Measurements from ENCODE around the gene PEAK1. TPM values are rescaled to one million over a fixed set of nuclear protein-coding genes. Genes with fewer than 3 reads are reported as not detected.
"Not testable (repeated sequence)": the region's sequence is repeated elsewhere in the genome, so short reads cannot be mapped to it uniquely, and the experiment has no call there.

The PEAK1 gene
- total RNA-seq, 4 donors from 2014 or later: 78.3 to 112 (median 95.2) TPM

DNA sequence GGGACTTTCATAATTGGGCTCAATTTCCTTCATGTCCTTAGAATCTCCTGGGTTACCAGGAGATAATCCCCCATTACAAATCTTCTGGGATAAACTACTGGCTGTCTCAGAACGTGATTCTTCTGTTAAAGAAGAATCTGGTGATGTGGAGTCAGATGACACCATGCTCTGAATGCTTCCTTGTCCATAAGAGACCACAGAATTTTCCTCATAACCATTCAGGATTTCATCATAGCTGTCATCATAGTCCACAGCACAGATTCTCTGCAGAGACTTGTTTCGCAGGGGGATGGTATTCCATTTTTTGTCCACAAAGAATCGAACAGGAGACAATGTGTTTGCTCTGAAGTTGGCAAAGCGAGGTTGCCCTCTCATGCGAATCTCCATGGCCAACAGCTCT, 239.1 kb downstream of the PEAK1 start:
- Histone ChIP-seq H3K36me3 (peaks cover 0 to 38% (median 0%) of the 10 kb centered on the region in 3 donors), H3K27me3 (no peaks in the 10 kb centered on the region), H3K4me1 (peaks cover 0 to 6% (median 2%) of the 10 kb centered on the region in 4 donors), H3K27ac (peak overlapping the region in 2 of 4 donors; percentile 1 to 29), H3K9me3 (no peaks in the 10 kb centered on the region), H3K4me3 (no peak overlapping the region)
- WGBS, 2 donors: 85 to 87% methylated on average over 5 of the region's 5 CpGs
- no peak for DNase-seq (ENCODE audit: low spot score in 2 of 2)
- peak in 1 of 2 donors; percentile 28 for TF ChIP-seq EP300 (IDR thresholded peaks at IDR 0.05)
- no peak for TF ChIP-seq POLR2A (IDR thresholded peaks at IDR 0.05)

DNA sequence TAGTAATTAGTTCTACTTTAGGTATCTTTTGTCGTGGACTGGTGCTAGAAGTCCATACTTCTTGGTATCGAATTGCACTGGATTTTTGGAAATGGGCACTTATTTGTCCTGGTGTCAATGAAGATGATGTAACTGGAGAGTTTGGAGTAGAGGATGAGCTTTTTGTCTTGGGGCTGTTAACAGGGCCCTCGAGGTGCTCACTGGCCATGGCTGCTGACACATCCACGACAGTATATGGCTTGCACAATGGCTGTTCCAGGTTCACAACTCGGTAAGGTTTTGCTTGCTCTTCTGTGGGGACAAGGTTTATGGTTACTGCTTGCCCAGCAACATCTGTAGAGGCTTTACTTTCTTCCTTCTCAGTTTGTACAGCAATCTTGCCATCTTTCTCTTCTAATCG, 239.6 kb downstream of the PEAK1 start:
- Histone ChIP-seq H3K4me3 (no peak overlapping the region), H3K36me3 (peaks cover 0 to 38% (median 0%) of the 10 kb centered on the region in 3 donors), H3K27me3 (no peaks in the 10 kb centered on the region), H3K4me1 (peaks cover 0 to 5% (median under 1%) of the 10 kb centered on the region in 4 donors), H3K9me3 (no peaks in the 10 kb centered on the region), H3K27ac (peak overlapping the region in 2 of 4 donors; percentile 1 to 29)
- TF ChIP-seq POLR2A (IDR thresholded peaks at IDR 0.05): no peak
- TF ChIP-seq EP300 (IDR thresholded peaks at IDR 0.05): no peak
- TF ChIP-seq, protein P1, sequence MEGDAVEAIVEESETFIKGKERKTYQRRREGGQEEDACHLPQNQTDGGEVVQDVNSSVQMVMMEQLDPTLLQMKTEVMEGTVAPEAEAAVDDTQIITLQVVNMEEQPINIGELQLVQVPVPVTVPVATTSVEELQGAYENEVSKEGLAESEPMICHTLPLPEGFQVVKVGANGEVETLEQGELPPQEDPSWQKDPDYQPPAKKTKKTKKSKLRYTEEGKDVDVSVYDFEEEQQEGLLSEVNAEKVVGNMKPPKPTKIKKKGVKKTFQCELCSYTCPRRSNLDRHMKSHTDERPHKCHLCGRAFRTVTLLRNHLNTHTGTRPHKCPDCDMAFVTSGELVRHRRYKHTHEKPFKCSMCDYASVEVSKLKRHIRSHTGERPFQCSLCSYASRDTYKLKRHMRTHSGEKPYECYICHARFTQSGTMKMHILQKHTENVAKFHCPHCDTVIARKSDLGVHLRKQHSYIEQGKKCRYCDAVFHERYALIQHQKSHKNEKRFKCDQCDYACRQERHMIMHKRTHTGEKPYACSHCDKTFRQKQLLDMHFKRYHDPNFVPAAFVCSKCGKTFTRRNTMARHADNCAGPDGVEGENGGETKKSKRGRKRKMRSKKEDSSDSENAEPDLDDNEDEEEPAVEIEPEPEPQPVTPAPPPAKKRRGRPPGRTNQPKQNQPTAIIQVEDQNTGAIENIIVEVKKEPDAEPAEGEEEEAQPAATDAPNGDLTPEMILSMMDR (IDR thresholded peaks at IDR 0.05): no peak
- no peak for DNase-seq (ENCODE audit: low spot score in 2 of 2)
- 91 to 93% methylated on average over 6 of the region's 6 CpGs for WGBS, 2 donors

DNA sequence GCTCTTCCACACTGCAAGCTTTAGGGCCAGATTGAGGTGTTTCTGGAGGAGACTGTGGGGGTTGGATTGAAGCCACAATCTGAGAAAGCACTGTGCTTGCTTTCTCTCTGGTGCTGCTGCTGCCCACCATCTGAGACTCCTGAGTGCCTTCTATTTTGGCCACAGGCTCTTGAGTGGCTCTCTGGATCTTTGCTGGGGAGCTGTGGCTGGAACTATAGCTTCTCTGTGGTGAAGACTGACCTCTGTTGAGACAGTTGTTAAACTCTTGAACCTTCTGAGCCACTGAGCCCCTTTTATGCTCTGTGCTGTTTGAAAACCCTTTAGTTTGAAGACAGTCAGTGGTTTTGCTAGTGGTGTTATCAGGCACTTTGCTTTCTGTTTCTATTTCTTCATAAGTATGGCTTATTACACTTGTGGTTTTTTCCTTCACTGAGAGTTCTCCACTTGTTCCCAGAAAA, 240.3 kb downstream of the PEAK1 start:
- DNase-seq (ENCODE audit: low spot score in 2 of 2): no peak
- no peaks in the 10 kb centered on the region for H3K9me3 ChIP-seq
- no peaks in the 10 kb centered on the region for H3K27me3 ChIP-seq
- TF ChIP-seq EP300 (IDR thresholded peaks at IDR 0.05) (no peak), POLR2A (IDR thresholded peaks at IDR 0.05) (no peak)
- H3K4me1 ChIP-seq: peaks cover 0 to 5% (median 0%) of the 10 kb centered on the region in 4 donors
- no peak overlapping the region for H3K27ac ChIP-seq
- peaks cover 0 to 38% (median 0%) of the 10 kb centered on the region in 3 donors for H3K36me3 ChIP-seq
- no peak overlapping the region for H3K4me3 ChIP-seq

DNA sequence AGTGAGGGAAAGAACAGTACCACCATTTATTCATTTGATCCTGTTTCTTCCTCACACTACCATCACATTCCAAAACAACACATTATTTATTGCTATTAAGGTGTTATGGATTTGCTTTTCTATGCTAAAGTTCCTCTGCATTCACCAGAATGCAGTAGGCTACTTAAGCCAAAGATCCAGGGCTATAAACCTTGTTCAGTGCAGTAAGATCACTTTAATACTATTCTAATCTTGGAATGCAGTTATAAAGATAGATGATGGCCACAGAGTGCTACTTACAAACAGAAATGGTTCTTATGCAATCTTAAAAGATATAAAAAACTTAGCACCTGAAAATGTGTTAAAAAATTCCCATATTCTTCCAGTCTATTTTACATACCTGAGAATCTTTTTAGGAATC, 241.5 kb downstream of the PEAK1 start:
- peaks cover 0 to 5% (median 0%) of the 10 kb centered on the region in 4 donors for H3K4me1 ChIP-seq
- peaks cover 0 to 38% (median 0%) of the 10 kb centered on the region in 3 donors for H3K36me3 ChIP-seq
- no peak overlapping the region for H3K27ac ChIP-seq
- DNase-seq (ENCODE audit: low spot score in 2 of 2): no peak
- no peak overlapping the region for H3K4me3 ChIP-seq
- H3K9me3 ChIP-seq: no peaks in the 10 kb centered on the region
- no peaks in the 10 kb centered on the region for H3K27me3 ChIP-seq
- TF ChIP-seq, protein P1 (IDR thresholded peaks at IDR 0.05): no peak
- TF ChIP-seq POLR2A (IDR thresholded peaks at IDR 0.05) (no peak), EP300 (IDR thresholded peaks at IDR 0.05) (no peak)

DNA sequence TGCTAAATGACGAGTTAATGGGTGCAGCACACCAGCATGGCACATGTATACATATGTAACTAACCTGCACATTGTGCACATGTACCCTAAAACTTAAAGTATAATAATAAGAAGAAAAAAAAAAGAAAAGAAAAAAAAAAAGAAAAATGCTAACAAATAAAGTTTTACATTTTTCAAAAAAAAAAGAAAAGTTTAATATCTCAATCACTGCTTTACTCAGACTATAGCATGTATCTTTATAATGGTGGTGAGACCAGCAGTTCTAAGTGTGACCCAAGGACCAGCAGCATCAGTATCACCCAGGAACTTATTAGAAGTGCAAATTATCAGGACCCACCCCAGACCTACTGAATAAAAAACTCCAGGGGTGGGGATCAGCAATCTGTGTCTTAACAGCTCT, 243.8 kb downstream of the PEAK1 start:
- WGBS, 2 donors: 96 to 100% methylated on average over 1 of the region's 1 CpG
- H3K9me3 ChIP-seq; H3K4me3 ChIP-seq; H3K27me3 ChIP-seq; DNase-seq (ENCODE audit: low spot score in 2 of 2); H3K4me1 ChIP-seq; H3K27ac ChIP-seq: not testable (repeated sequence)
- peaks cover 0 to 34% (median 0%) of the 10 kb centered on the region in 3 donors for H3K36me3 ChIP-seq

DNA sequence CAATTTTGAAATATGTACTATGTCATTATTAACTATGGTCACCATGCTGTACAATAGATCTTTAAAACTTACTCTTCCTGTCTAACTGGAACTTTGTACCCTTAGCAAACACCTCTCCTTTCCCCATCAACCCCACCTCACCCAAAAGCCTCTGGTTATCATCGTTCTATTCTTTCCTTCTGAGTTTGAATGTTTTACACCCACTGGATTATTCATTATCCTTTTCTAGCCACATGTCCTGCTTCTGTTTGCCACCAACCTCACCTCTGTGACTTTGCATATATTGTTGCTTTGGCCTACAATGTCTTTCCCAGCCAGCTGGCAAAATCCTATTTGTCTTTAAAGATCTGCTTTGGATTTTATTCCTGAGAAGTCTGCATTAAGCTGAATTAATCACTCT, 246.4 kb downstream of the PEAK1 start:
- no peak for DNase-seq (ENCODE audit: low spot score in 2 of 2)
- no peak overlapping the region for H3K27ac ChIP-seq
- TF ChIP-seq, protein P1 (IDR thresholded peaks at IDR 0.05): no peak
- no peaks in the 10 kb centered on the region for H3K9me3 ChIP-seq
- peaks cover 0 to 11% (median 0%) of the 10 kb centered on the region in 3 donors for H3K36me3 ChIP-seq
- peaks cover 0 to 2% (median 0%) of the 10 kb centered on the region in 4 donors for H3K4me1 ChIP-seq
- H3K27me3 ChIP-seq: no peaks in the 10 kb centered on the region
- WGBS, 2 donors: 74 to 75% methylated on average over 1 of the region's 1 CpG
- no peak overlapping the region for H3K4me3 ChIP-seq
